KMS-11 (cell line): ENCODE results near the gene DDX24.

Source experiments
- H2AFZ ChIP-seq: fragments of 200-600 bp; sonication (generic); 2 replicates; pipeline ENCODE4 v1.6.1; 2016; ENCODE audit warnings: antibody characterized with exemption, mixed run types, low read depth
- H3K27ac ChIP-seq: fragments of 200-600 bp; sonication (generic); 2 replicates; pipeline ENCODE4 v1.6.1; 2016; ENCODE audit warnings: mild to moderate bottlenecking, mixed run types
- H3K27me3 ChIP-seq: fragments of 200-600 bp; sonication (generic); 2 replicates; pipeline ENCODE4 v1.6.1; 2017; ENCODE audit warnings: mild to moderate bottlenecking, low read depth, mixed run types, moderate library complexity; ENCODE audit not compliant: insufficient read depth
- H3K36me3 ChIP-seq: fragments of 200-600 bp; sonication (generic); 2 replicates; pipeline ENCODE4 v1.6.1; 2017; ENCODE audit warnings: mild to moderate bottlenecking, mixed run types; ENCODE audit not compliant: insufficient read depth
- H3K4me1 ChIP-seq: fragments of 200-600 bp; sonication (generic); 2 replicates; pipeline ENCODE4 v1.6.1; 2016; ENCODE audit warnings: mild to moderate bottlenecking, low read depth, mixed run types; ENCODE audit not compliant: poor library complexity, severe bottlenecking
- H3K4me2 ChIP-seq: fragments of 200-600 bp; sonication (generic); 2 replicates; pipeline ENCODE4 v1.7.0; 2016; ENCODE audit warnings: mild to moderate bottlenecking, mixed run types
- H3K4me3 ChIP-seq: fragments of 200-600 bp; sonication (generic); IDR thresholded peaks from 2 replicates; pipeline ENCODE4 v1.6.1; 2017; ENCODE audit warnings: low read depth, low read length, mixed read lengths; ENCODE audit not compliant: insufficient read depth
- H3K79me2 ChIP-seq: fragments of 200-600 bp; sonication (generic); 2 replicates; pipeline ENCODE4 v1.6.1; 2016; ENCODE audit warnings: low read depth, mixed run types; ENCODE audit not compliant: insufficient read depth
- H3K9ac ChIP-seq: fragments of 200-600 bp; sonication (generic); 2 replicates; pipeline ENCODE4 v1.6.1; 2016; ENCODE audit warnings: mild to moderate bottlenecking, mixed run types
- H4K20me1 ChIP-seq: fragments of 200-600 bp; sonication (generic); 2 replicates; pipeline ENCODE4 v1.6.1; 2016; ENCODE audit warnings: mild to moderate bottlenecking, mixed run types; ENCODE audit not compliant: insufficient read depth
- TF ChIP-seq, protein P1 (sequence below): fragments of 200-600 bp; sonication (generic); conservative IDR thresholded peaks from 2 replicates; pipeline ENCODE4 v1.6.1; 2017; ENCODE audit warnings: low read depth, mild to moderate bottlenecking, antibody characterized with exemption, low read length, moderate library complexity, mixed read lengths

DDX24 gene

DNA sequence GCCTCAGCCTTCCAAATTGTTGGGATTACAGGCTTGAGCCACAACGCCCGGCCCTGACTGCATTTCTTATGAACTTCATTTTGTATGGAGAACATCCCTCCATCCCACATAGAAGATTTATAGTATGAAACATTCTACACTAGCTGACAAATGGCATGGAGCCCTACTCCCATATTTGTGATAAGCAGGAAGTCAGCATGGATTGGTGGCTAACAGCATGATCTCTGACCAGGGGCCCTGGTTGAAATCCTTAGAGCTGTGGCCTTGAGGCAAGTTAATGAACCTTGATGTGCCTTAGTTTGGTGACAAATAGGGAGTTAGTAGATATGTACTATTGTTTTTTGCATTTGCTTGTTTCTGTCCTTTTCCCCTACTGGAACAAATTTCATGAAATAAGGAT lies 12.4 kb upstream of the DDX24 start:
- no peaks in the 10 kb centered on the region for H3K4me1 ChIP-seq
- no peak overlapping the region for H2AFZ ChIP-seq
- no peak overlapping the region for H3K9ac ChIP-seq
- no peak overlapping the region for H3K4me3 ChIP-seq
- H3K79me2 ChIP-seq = no peaks in the 10 kb centered on the region
- no peaks in the 10 kb centered on the region for H3K36me3 ChIP-seq
- H3K27ac ChIP-seq = no peak overlapping the region
- no peak overlapping the region for H3K4me2 ChIP-seq
- H4K20me1 ChIP-seq = no peaks in the 10 kb centered on the region
- H3K27me3 ChIP-seq = no peaks in the 10 kb centered on the region
- TF ChIP-seq, protein P1, sequence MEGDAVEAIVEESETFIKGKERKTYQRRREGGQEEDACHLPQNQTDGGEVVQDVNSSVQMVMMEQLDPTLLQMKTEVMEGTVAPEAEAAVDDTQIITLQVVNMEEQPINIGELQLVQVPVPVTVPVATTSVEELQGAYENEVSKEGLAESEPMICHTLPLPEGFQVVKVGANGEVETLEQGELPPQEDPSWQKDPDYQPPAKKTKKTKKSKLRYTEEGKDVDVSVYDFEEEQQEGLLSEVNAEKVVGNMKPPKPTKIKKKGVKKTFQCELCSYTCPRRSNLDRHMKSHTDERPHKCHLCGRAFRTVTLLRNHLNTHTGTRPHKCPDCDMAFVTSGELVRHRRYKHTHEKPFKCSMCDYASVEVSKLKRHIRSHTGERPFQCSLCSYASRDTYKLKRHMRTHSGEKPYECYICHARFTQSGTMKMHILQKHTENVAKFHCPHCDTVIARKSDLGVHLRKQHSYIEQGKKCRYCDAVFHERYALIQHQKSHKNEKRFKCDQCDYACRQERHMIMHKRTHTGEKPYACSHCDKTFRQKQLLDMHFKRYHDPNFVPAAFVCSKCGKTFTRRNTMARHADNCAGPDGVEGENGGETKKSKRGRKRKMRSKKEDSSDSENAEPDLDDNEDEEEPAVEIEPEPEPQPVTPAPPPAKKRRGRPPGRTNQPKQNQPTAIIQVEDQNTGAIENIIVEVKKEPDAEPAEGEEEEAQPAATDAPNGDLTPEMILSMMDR = no peak

DNA sequence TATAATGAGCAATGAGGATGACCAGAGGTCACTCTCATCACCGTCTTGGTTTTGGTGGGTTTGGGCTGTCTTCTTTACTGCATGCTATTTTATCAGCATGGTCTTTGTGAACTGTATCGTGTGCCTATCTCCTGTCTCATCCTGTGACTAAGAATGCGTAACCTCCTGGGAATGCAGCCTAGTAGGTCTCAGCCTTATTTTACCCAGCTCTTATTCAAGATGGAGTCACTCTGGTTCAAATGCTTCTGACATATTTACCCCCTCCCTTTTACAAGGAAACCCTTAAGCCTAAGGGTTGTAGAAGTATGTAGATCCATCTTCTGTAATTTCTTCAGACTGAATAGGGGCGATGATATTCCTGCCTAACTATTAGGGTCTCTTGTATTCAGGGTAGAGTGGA lies 8.5 kb upstream of the DDX24 start:
- H3K4me1 ChIP-seq = no peaks in the 10 kb centered on the region
- no peaks in the 10 kb centered on the region for H4K20me1 ChIP-seq
- H3K27me3 ChIP-seq = no peaks in the 10 kb centered on the region
- TF ChIP-seq, protein P1 = no peak
- no peak overlapping the region for H3K4me2 ChIP-seq
- H3K36me3 ChIP-seq = no peaks in the 10 kb centered on the region
- no peak overlapping the region for H3K4me3 ChIP-seq
- H3K79me2 ChIP-seq = no peaks in the 10 kb centered on the region
- H2AFZ ChIP-seq = no peak overlapping the region
- H3K27ac ChIP-seq = no peak overlapping the region
- no peak overlapping the region for H3K9ac ChIP-seq

DNA sequence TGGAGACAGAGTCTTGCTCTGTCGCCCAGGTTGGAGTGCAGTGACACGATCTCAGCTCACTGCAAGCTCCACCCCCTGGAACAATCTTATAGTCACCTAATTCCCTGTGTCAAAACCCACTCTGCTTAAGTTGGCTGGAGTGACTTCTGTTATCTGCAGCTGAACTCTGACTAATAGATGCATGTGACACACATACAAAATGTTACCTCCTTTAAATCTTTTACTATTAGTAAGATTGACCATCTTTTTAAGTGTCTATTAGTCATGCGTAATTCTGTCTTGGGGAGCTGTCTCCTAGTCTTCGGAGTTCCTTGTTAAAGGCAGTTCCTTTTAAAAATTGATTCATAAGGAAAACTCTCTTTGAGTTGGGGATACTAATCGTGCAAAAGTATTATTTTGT lies 7.5 kb upstream of the DDX24 start:
- no peak overlapping the region for H2AFZ ChIP-seq
- no peaks in the 10 kb centered on the region for H3K4me1 ChIP-seq
- no peak overlapping the region for H3K4me2 ChIP-seq
- no peak overlapping the region for H3K9ac ChIP-seq
- H4K20me1 ChIP-seq = no peaks in the 10 kb centered on the region
- no peaks in the 10 kb centered on the region for H3K36me3 ChIP-seq
- H3K79me2 ChIP-seq = no peaks in the 10 kb centered on the region; the same call in 1 of the 2 replicates
- H3K27me3 ChIP-seq = no peaks in the 10 kb centered on the region
- no peak overlapping the region for H3K4me3 ChIP-seq
- TF ChIP-seq, protein P1 = no peak
- no peak overlapping the region for H3K27ac ChIP-seq

DNA sequence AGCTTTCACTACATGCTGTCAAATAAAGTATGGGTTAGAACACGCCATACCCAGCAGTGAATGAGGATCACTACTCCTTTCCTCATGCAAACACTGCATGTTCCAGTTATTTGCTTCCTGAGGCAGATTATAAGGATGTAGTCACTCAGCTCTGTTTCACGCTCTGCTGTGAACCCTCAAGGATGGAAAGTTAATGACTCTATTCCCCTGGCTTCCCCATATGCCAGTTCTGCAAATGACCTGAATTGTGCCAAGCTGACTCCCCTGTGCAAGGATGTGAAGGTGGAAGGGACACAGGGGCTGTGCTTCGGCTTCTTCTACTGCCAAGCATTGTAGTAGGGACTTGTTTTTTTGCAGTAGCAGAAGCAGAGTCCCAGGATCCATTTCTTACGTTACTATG lies 6.9 kb upstream of the DDX24 start:
- Histone ChIP-seq H3K9ac (no peak overlapping the region), H4K20me1 (no peaks in the 10 kb centered on the region), H2AFZ (no peak overlapping the region), H3K79me2 (peaks cover 6% of the 10 kb centered on the region; the same call in 1 of the 2 replicates), H3K27me3 (no peaks in the 10 kb centered on the region), H3K27ac (no peak overlapping the region), H3K36me3 (no peaks in the 10 kb centered on the region), H3K4me1 (peaks cover 6% of the 10 kb centered on the region), H3K4me2 (no peak overlapping the region), H3K4me3 (no peak overlapping the region)
- TF ChIP-seq, protein P1 = no peak

DNA sequence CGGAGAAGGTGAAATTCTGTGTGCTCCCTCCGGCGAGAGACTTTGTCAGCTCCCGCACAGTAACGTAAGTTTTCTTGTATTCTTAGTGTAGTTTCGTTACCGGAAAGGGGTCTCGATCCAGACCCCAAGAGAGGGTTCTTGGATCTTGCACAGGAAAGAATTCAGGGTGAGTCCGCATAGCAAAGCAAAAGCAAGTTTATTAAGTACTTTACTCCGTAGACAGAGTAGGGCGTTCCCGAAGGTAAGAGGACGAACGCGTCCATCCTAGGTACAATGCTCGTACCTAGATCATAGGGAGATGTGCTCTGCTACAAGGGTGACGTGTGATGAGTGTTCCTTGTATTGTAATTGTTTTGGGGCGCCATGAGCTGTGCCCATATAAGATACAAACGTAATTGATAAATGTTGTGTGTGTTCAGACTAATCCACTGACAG lies 401 bp upstream of the DDX24 start:
- H3K27me3 ChIP-seq = no peaks in the 10 kb centered on the region
- H4K20me1 ChIP-seq = no peaks in the 10 kb centered on the region; the same call in 1 of the 2 replicates
- H3K4me1 ChIP-seq = peaks cover 31% of the 10 kb centered on the region
- no peak overlapping the region for H3K4me3 ChIP-seq
- H3K36me3 ChIP-seq = peaks cover 8% of the 10 kb centered on the region; the same call in 1 of the 2 replicates
- peak overlapping the region; percentile 91 for H3K9ac ChIP-seq
- TF ChIP-seq, protein P1 = no peak
- peak overlapping the region; percentile 98 for H3K4me2 ChIP-seq
- H3K79me2 ChIP-seq = peaks cover 56% of the 10 kb centered on the region
- H3K27ac ChIP-seq = peak overlapping the region; percentile 95
- peak overlapping the region; percentile 87 for H2AFZ ChIP-seq
